T-cell (primary cell): ENCODE results near the gene TMEM14B. TPM values are rescaled to one million over a fixed set of nuclear protein-coding genes. Genes with fewer than 3 reads are reported as not detected.

Source experiments
- ATAC-seq, 4 experiments: fragments of 200-7000 bp in 3 of 4; fragments of 150-1000 bp in 1 of 4; cut with Tn5 transposase; replicated peaks in 1 of 4; 1 replicate in 3 of 4; 2 replicates in 1 of 4; pipeline ENCODE4 v1.10.0; 2021; ENCODE audit warnings: moderate library complexity in 3 of 4, mild to moderate bottlenecking in 2 of 4, moderate number of reproducible peaks in 1 of 4
- CTCF ChIA-PET, 2 donors: fragments of 300-600 bp; sonication (Branson Sonifier 250); formaldehyde crosslinking; loops; one replicate each; lab custom pipeline; 2022; ENCODE audit warnings: antibody characterized with exemption in 2 of 2; lab: Charles Lee
- POLR2A ChIA-PET, 2 donors: fragments of 300-600 bp; sonication (Branson Sonifier 250); formaldehyde crosslinking; loops; one replicate each; lab custom pipeline; 2022; ENCODE audit warnings: antibody characterized with exemption in 2 of 2; lab: Charles Lee
- DNase-seq, 35 experiments: peaks; one replicate each; pipeline versions ENCODE4 v3.0.0 to v3.0.0-alpha.2; 2013 to 2023
- H3K27ac ChIP-seq: one replicate; pipeline ENCODE4 v1.5.1; 2013; ENCODE audit warnings: low read length
- H3K27me3 ChIP-seq, 2 experiments: replicated peaks in 1 of 2; 1 replicate in 1 of 2; 2 replicates in 1 of 2; pipeline versions ENCODE4 v1.6.1 to v1.7.0; 2013; ENCODE audit warnings: low read length in 1 of 2, mixed read lengths in 1 of 2; ENCODE audit not compliant: control insufficient read depth in 2 of 2, insufficient read depth in 2 of 2; ENCODE audit errors: extremely low read depth in 1 of 2
- H3K36me3 ChIP-seq, 2 donors: 1 replicate in 1 of 2; 2 replicates in 1 of 2; pipeline versions ENCODE4 v1.6.1 to v1.7.0; 2013; ENCODE audit warnings: low read length in 1 of 2; ENCODE audit not compliant: control insufficient read depth in 2 of 2, insufficient read depth in 1 of 2; ENCODE audit errors: extremely low read depth in 1 of 2
- H3K4me1 ChIP-seq, 2 experiments: 1 replicate in 1 of 2; 2 replicates in 1 of 2; pipeline versions ENCODE4 v1.6.1 to v1.7.0; 2013; ENCODE audit warnings: low read length in 2 of 2, mixed read lengths in 1 of 2; ENCODE audit not compliant: insufficient read depth in 2 of 2, control insufficient read depth in 1 of 2; ENCODE audit errors: extremely low read depth in 1 of 2
- H3K4me3 ChIP-seq, 2 donors: 1 replicate in 1 of 2; 2 replicates in 1 of 2; pipeline versions ENCODE4 v1.5.1 to v1.7.0; 2013; ENCODE audit warnings: mild to moderate bottlenecking in 2 of 2, low read length in 1 of 2, moderate library complexity in 1 of 2; ENCODE audit not compliant: control insufficient read depth in 1 of 2; ENCODE audit errors: extremely low read depth in 1 of 2
- H3K9me3 ChIP-seq: 2 replicates; pipeline ENCODE4 v1.7.0; 2013
- H3K27ac Mint-ChIP-seq, 2 donors: one replicate each; pipeline ENCODE4 v1.8.0; 2020 to 2021; ENCODE audit warnings: mild to moderate bottlenecking in 2 of 2, mixed read lengths in 2 of 2
- H3K27me3 Mint-ChIP-seq, 2 donors: one replicate each; pipeline ENCODE4 v1.8.0; 2021 to 2022; ENCODE audit warnings: mixed read lengths in 2 of 2
- H3K36me3 Mint-ChIP-seq: one replicate; pipeline ENCODE4 v1.8.0; 2021; ENCODE audit warnings: mixed read lengths
- H3K4me1 Mint-ChIP-seq, 3 donors: one replicate each; pipeline ENCODE4 v1.8.0; 2020 to 2022; ENCODE audit warnings: mixed read lengths in 3 of 3, mild to moderate bottlenecking in 1 of 3
- H3K4me3 Mint-ChIP-seq, 3 donors: one replicate each; pipeline ENCODE4 v1.8.0; 2020 to 2022; ENCODE audit warnings: mild to moderate bottlenecking in 3 of 3, mixed read lengths in 3 of 3, moderate library complexity in 3 of 3
- H3K9me3 Mint-ChIP-seq, 3 donors: one replicate each; pipeline ENCODE4 v1.8.0; 2020 to 2022; ENCODE audit warnings: mixed read lengths in 3 of 3
- WGBS: methylation state at CpG from one replicate; pipeline ENCODE4 v1.1.5; 2013; ENCODE audit warnings: missing lambda C conversion rate; ENCODE audit not compliant: insufficient coverage; 5-methylcytosine and 5-hydroxymethylcytosine counted together
- total RNA-seq, 35 experiments: library from RNA in 6 of 35; stranded (reverse) in 6 of 35; fragments of 120-200 nt in 1 of 35; gene quantifications; one replicate each; pipeline versions ENCODE4 v1.2.1 to v1.2.4 and lab custom pipeline; 2013 to 2026

The TMEM14B gene
- total RNA-seq, 5 donors from 2014 or later (not counting 1 experiment from before 2014, with no cell fraction given): 45.4 to 74.2 (median 68.0) TPM

DNA sequence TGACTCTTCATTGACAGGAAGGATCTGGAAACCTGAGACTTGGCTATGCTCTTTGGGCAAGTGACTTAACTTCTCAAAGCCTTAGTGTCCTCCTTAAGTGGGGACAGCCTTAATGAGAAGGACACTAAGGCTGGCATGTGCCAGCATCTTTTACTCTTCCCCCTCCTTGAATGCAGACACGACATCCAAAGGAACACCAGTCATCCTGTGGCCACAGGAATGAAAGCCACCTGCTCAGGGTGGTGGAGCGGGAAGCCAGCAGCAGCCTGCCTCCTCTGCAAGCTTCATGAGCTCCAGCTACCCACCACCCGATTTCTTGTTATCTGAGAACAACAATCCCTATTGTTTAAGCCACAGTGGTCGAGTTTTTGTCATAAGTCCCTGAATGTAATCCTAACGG, 44.5 kb downstream of the TMEM14B start:
- H3K36me3 ChIP-seq: peaks cover 0 to 3% of the 10 kb centered on the region in 2 donors
- no peak overlapping the region for H3K4me3 Mint-ChIP-seq
- peaks cover 30% of the 10 kb centered on the region for H3K36me3 Mint-ChIP-seq
- H3K4me3 ChIP-seq: no peak overlapping the region
- H3K27ac Mint-ChIP-seq: no peak overlapping the region
- POLR2A ChIA-PET: no interaction called here
- H3K4me1 ChIP-seq: no peaks in the 10 kb centered on the region
- no peaks in the 10 kb centered on the region for H3K9me3 Mint-ChIP-seq
- no peaks in the 10 kb centered on the region for H3K27me3 Mint-ChIP-seq
- H3K27me3 ChIP-seq: no peaks in the 10 kb centered on the region
- CTCF ChIA-PET: interaction anchor here in 1 of 2 donors (1.1 kb wide), 1 partner anchor 10 kb away, joined by 4 read pairs; no protein-coding TSS in a partner anchor
- DNase-seq: no peak
- no peak for ATAC-seq
- WGBS: 87% methylated on average over 3 of the region's 5 CpGs
- H3K9me3 ChIP-seq: no peaks in the 10 kb centered on the region
- H3K4me1 Mint-ChIP-seq: no peaks in the 10 kb centered on the region
- H3K27ac ChIP-seq: no peak overlapping the region

DNA sequence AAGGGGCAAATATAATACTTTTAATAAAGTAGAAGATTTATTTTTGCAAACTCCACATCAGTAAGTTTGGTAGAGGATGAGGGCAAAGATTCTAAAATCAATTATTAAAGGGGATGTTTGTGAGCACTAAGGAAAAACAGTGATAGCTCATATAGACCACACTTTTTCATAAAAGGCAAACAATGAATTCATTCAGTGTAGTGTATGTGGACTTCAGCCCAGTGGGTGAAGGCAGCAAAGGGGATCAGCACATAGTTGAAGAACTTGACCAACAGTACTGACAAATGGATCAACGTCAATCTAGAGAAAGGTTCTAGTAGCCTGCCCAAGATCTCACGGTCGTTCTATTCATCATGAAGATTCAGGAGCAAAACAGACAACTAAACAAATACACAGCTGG, 45.4 kb downstream of the TMEM14B start:
- no peak overlapping the region for H3K27ac Mint-ChIP-seq

DNA sequence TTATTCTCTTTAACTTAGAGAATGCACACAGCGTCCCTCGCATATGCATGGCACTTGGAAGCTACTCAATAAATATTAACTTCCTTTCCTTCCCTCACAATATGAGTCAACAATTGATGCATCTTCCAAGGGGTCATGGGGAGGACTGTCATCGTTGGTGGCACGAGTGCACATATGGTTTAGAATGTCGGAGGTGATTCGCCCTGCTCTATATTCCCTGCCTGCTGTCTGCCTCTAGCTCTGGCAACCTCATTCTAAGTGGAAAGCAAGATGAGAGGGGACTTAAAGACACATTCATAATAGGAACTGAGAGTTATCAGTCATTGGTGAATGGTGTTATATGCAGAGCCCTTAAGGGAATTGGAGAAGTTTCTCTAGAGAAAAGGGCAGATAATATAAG, 46.1 kb downstream of the TMEM14B start:
- H3K4me1 ChIP-seq: no peaks in the 10 kb centered on the region
- no peaks in the 10 kb centered on the region for H3K9me3 ChIP-seq
- no peaks in the 10 kb centered on the region for H3K27me3 Mint-ChIP-seq
- ATAC-seq: no peak
- ChIA-PET CTCF (no interaction called here), POLR2A (no interaction called here)
- H3K4me1 Mint-ChIP-seq: no peaks in the 10 kb centered on the region
- no peaks in the 10 kb centered on the region for H3K9me3 Mint-ChIP-seq
- no peak for DNase-seq
- WGBS: 92% methylated on average over 4 of the region's 6 CpGs
- no peaks in the 10 kb centered on the region for H3K27me3 ChIP-seq
- no peak overlapping the region for H3K27ac ChIP-seq
- H3K4me3 ChIP-seq: no peak overlapping the region
- peaks cover 27% of the 10 kb centered on the region for H3K36me3 Mint-ChIP-seq
- no peak overlapping the region for H3K4me3 Mint-ChIP-seq
- H3K27ac Mint-ChIP-seq: no peak overlapping the region
- H3K36me3 ChIP-seq: peaks cover 0 to 3% of the 10 kb centered on the region in 2 donors

More for the DNA sequence above, 45.4 kb downstream of the TMEM14B start:
- Mint-ChIP-seq H3K4me3 (no peak overlapping the region), H3K4me1 (no peaks in the 10 kb centered on the region), H3K9me3 (no peaks in the 10 kb centered on the region), H3K27me3 (no peaks in the 10 kb centered on the region), H3K36me3 (peaks cover 28% of the 10 kb centered on the region)
- peaks cover 0 to 3% of the 10 kb centered on the region in 2 donors for H3K36me3 ChIP-seq
- ATAC-seq (no peak), DNase-seq (no peak)
- ChIA-PET POLR2A (no interaction called here), CTCF (interaction anchor here in 1 of 2 donors (1.1 kb wide), 1 partner anchor 9 kb away, joined by 4 read pairs; no protein-coding TSS in a partner anchor)
- no peak overlapping the region for H3K4me3 ChIP-seq
- H3K27ac ChIP-seq: no peak overlapping the region
- no peaks in the 10 kb centered on the region for H3K4me1 ChIP-seq
- no peaks in the 10 kb centered on the region for H3K9me3 ChIP-seq
- 80% methylated on average over 1 of the region's 3 CpGs for WGBS
- no peaks in the 10 kb centered on the region for H3K27me3 ChIP-seq

DNA sequence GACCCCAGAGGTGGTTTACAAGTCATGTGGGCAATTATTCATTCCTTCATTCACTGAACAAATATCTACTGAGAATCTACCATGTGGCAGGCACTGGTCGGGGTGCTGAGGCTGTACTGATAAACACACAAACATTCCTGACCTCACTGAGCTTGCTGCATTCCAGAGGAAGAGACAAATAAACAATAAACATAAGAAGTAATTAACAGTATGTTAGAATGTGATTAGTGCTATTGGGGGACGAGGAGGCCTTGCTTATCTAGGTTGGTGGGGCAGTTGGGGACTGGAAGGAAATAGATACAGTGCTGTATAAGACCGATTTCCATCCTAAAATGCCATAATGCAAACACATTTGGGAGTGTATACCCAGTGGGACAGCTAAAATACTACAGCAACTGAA, 46.6 kb downstream of the TMEM14B start:
- ChIA-PET POLR2A (no interaction called here), CTCF (interaction anchor here in 1 of 2 donors (0.5 kb wide), 1 partner anchor 350 kb away, joined by 3 read pairs; no protein-coding TSS in a partner anchor)
- Mint-ChIP-seq H3K27ac (no peak overlapping the region), H3K27me3 (no peaks in the 10 kb centered on the region), H3K4me1 (no peaks in the 10 kb centered on the region), H3K9me3 (no peaks in the 10 kb centered on the region), H3K36me3 (peaks cover 22% of the 10 kb centered on the region), H3K4me3 (no peak overlapping the region)
- Histone ChIP-seq H3K4me1 (no peaks in the 10 kb centered on the region), H3K27ac (no peak overlapping the region), H3K27me3 (no peaks in the 10 kb centered on the region), H3K36me3 (peaks cover 0 to under 1% of the 10 kb centered on the region in 2 donors), H3K4me3 (no peak overlapping the region), H3K9me3 (no peaks in the 10 kb centered on the region)
- ATAC-seq: no peak
- DNase-seq: no peak
- WGBS: no CpG with 5 or more reads among the region's 3 CpGs

DNA sequence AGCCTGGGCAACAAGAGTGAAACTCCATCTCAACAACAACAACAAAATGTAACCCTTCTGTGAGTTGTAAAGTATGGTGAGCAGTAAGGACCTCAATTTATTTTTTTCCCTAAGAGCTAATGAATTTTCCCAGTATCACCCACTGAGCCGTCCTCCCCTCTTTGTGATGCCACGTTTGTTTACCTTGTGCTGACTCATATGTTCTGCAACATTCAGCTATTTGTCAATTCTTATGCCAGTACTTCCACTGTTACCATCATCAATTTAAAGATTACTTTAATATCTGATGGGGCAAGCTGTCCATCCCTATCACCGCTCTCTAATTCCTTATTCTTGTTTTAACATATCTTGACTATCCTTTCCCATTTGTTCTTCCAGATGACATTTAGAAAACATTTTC, 53.2 kb downstream of the TMEM14B start:
- POLR2A ChIA-PET: no interaction called here
- CTCF ChIA-PET: interaction anchor here (0.5 to 3.3 kb wide), 6 partner anchors 37 to 322 kb away, joined by 3 to 41 read pairs (median 6); no protein-coding TSS in a partner anchor
- ATAC-seq (no peak), DNase-seq (no peak)
- no peak overlapping the region for H3K27ac ChIP-seq
- H3K4me1 Mint-ChIP-seq: no peaks in the 10 kb centered on the region
- H3K27me3 Mint-ChIP-seq: no peaks in the 10 kb centered on the region
- H3K36me3 Mint-ChIP-seq: peaks cover 7% of the 10 kb centered on the region
- no peaks in the 10 kb centered on the region for H3K36me3 ChIP-seq
- no peak overlapping the region for H3K27ac Mint-ChIP-seq
- no peaks in the 10 kb centered on the region for H3K9me3 ChIP-seq
- no peaks in the 10 kb centered on the region for H3K4me1 ChIP-seq
- H3K9me3 Mint-ChIP-seq: no peaks in the 10 kb centered on the region
- no peak overlapping the region for H3K4me3 Mint-ChIP-seq
- no peak overlapping the region for H3K4me3 ChIP-seq
- WGBS: 81% methylated on average over 2 of the region's 3 CpGs
- H3K27me3 ChIP-seq: no peaks in the 10 kb centered on the region

DNA sequence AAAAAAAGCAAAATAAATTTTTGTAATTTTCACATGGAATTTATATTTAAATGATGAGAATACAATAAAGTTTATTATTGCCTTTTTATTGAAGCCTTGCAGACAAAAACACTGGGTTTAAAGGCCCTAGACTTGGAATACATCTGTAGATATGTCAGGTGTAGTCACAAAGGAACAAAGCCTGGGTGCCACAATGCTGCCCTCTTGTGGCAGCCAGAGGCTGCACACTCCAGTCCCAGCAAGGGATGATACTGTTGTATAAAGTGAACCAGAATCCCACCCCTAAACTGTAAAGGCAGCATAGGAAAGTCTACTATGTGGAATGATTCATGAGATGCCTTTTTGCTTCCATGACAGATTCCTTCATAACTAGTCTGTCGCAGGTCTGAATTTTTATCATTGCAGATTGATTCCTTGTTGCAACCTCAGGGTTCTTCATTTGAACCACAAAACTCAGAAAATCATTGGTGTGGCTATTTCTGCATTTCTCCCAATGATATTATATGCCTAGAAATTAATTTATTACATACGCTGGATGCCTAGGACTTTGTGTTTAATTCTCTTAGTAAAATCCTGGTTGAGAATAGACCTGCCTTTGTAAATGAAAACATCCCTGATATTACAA, 53.7 kb downstream of the TMEM14B start:
- H3K27me3 Mint-ChIP-seq: no peaks in the 10 kb centered on the region
- no peak overlapping the region for H3K4me3 Mint-ChIP-seq
- ChIA-PET CTCF (interaction anchor here (0.5 to 3.3 kb wide), 12 partner anchors 9 to 1818 kb away, joined by 3 to 41 read pairs (median 4); no protein-coding TSS in a partner anchor), POLR2A (no interaction called here)
- no peak overlapping the region for H3K4me3 ChIP-seq
- H3K36me3 Mint-ChIP-seq: peaks cover 9% of the 10 kb centered on the region
- no peaks in the 10 kb centered on the region for H3K36me3 ChIP-seq
- WGBS: no CpG with 5 or more reads among the region's 2 CpGs
- DNase-seq (peak in 34 of 35 experiments; percentile 5 to 74 (median 48)), ATAC-seq (peak; percentile 72 to 81 (median 74))
- H3K9me3 ChIP-seq: no peaks in the 10 kb centered on the region
- no peaks in the 10 kb centered on the region for H3K4me1 Mint-ChIP-seq
- no peaks in the 10 kb centered on the region for H3K9me3 Mint-ChIP-seq
- H3K27ac ChIP-seq: no peak overlapping the region
- H3K27ac Mint-ChIP-seq: no peak overlapping the region
- no peaks in the 10 kb centered on the region for H3K4me1 ChIP-seq
- no peaks in the 10 kb centered on the region for H3K27me3 ChIP-seq
